ENCODE data around the gene DHX34.

The DHX34 gene

GRCh38 chr19:47418692-47419029 is 69.5 kb downstream of the DHX34 start:
- DNase-seq, result no peak

DNA sequence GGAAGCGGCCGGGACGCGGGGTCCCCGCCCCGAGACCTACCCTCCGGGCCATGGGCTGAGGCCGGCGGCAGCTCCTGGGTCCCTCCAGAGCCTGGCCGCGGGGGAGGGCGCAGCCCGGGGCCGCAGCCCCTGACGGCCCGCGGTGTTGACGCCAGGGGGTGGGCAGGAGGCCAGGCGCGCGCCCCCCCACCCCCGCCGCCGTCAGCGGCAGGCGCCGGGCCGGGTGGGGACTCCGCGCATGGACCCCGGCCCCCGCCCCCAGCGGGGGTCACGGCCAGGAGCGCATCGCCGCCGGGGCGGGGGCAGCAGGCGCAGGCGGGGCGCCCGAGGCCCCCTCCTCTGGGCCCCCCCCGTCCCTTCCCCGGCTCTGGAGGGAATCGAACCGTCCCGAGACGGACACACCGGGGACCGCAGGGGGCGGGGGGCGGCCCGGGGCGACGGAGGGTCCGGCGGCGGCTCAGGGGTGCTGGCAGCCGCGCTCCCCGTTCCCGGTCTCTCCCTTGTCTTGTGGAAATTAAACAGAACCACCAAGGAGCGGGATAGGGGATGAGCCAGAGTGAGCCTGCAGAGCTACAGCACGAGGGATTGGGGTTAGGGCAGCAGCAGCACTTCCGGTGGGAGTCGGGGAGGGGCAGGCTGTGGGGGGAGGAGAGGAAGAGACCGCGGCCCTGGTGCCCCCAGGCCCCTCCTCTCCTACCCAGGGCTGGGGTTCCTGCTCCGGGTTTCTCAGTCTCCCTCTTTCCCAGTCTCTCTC is 70.1 kb downstream of the DHX34 start, which contains the start of gene MEIS3:
TSS of gene MEIS3 (minus strand) at position 498 of the 754 bp plus-strand sequence. CDS start at position 52, 446 bp downstream.
- no peak for DNase-seq

- DNase-seq, result no peak
These were observed 70.7 kb downstream of the DHX34 start for GRCh38 chr19:47419789-47420188.

- DNase-seq, result no peak
These were observed 72.2 kb downstream of the DHX34 start for GRCh38 chr19:47421244-47421786.

GRCh38 chr19:47421844-47422395 is 72.8 kb downstream of the DHX34 start:
- no peak for DNase-seq

DNA sequence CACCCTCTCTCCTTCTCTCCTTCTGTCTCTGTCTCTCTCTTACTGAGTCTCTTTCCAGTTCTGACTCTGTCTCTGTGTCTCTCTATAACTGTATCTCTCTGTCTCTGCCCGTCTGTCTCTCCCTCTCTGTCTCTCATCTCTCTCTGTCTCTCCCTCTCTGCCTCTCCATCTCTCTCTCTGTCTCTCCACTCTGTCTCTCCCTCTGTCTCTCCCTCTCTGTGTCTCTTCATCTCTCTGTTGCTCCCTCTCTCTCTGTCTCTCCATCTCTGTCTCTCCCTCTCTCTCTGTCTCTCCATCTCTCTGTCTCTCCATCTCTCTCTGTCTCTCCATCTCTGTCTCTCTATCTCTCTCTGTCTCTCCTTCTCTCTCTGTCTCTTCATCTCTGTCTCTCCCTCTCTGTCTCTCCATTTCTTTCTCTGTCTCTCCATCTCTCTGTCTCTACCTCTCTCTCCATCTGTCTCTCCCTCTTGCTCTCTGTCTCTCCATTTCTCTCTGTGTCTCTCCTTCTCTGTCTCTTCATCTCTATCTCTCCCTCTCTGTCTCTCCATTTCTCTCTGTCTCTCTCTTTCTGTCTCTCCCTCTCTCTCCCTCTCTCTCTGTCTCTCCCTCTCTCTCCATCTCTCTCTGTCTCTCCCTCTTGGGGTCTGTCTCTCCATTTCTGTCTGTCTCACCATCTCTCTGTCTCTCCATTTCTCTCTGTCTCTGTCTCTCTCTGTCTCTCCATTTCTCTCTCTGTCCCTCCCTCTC is 73.5 kb downstream of the DHX34 start:
- no peak for DNase-seq

GRCh38 chr19:47423203-47423882 is 74.2 kb downstream of the DHX34 start:
- no peak for DNase-seq

GRCh38 chr19:47427241-47428176 is 78.4 kb downstream of the DHX34 start:
- DNase-seq, result peak; percentile 55 to 69

DNA sequence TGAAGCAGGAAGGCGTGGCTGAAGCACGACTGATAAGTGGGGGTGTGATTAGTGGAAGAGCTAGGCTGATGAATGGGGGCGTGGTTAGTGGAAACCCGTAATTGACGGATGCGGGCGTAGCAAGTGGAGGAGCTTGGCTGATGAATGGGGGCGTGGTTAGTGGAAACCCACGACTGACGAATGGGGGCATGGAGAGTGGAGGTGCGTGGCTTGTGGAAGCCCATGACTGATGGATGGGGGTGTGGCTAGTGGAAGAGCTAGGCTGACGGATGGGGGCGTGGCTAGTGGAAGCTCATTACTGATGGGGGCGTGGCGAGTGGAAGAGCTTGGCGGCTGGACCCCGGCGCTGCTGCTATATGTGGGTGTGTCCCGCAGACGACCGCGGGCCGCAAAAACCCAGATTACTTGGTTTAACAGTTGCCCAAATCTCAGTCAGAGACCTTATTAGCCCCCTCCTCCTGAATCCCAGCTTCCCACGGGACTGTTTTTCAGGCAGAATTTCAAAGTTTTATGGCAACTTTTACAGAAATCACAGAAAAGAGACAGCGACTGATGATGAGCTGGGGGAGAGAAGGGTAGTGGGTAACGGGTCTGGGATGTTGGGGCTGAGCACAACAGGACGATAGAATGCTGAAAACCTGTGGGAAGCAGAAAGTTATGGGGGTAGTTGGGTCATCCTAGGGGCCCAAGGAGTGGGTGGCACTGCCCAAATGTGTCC is 79.2 kb downstream of the DHX34 start:
- DNase-seq, result peak; percentile 81 to 87

DNA sequence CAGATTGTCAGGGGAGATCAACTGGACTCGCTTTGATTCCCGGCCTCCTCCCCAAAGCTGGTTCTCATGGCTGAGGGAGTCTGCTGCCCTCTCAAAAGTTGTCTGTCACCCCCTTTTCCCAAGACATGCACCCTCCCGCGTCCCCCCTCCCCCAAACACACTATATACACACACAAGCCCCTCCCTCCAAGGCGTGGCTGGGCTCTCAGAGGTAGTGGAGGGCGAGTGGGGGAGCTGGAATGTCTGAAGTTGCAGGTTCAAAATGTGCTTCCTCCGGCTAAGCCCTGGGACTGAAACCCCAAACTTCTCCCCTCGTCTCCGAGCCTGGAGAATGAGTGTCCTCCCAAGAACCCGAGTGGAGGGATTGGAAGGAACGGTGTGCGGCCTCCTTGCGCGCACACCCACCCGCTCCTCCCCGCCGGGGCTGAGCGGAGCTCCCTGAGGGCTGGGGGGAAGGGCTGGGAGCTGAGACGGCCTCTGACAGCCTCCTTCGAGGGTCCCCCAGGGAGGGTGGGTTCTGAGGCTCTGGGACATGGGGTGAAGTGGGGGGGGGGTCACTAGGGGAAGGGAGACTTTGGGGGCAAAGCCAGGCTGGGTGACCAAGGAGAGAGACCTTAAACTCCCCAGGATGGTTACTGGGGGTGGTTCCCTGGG is 80.2 kb downstream of the DHX34 start:
- DNase-seq, result no peak

GRCh38 chr19:47430041-47430802 is 81.1 kb downstream of the DHX34 start:
- DNase-seq, result no peak

- no peak for DNase-seq
These were observed 83.0 kb downstream of the DHX34 start for GRCh38 chr19:47432091-47432490.
